GM21526 (cell line): Measurements from ENCODE around the gene FBN2.

Experiments used
- ATAC-seq: cut with Tn5 transposase; IDR thresholded peaks from one replicate; pipeline ENCODE4 v1.9.1; 2021; ENCODE audit warnings: moderate library complexity; ENCODE audit not compliant: unreplicated experiment, low FRiP score

The FBN2 gene

GRCh38 chr5:128264564-128265360 lies 273.3 kb downstream of the FBN2 start:
- ATAC-seq: no peak

GRCh38 chr5:128263357-128263756 lies 274.7 kb downstream of the FBN2 start:
- ATAC-seq: no peak

GRCh38 chr5:128262911-128263310 lies 275.1 kb downstream of the FBN2 start:
- ATAC-seq: no peak

GRCh38 chr5:128259607-128260021 lies 278.4 kb downstream of the FBN2 start:
- no peak for ATAC-seq

- ATAC-seq: no peak
These were observed 279.7 kb downstream of the FBN2 start for GRCh38 chr5:128258372-128258771.

- ATAC-seq: no peak
These were observed 281.0 kb downstream of the FBN2 start for GRCh38 chr5:128257076-128257475.

GRCh38 chr5:128254789-128255188 lies 283.3 kb downstream of the FBN2 start:
- no peak for ATAC-seq

- ATAC-seq: no peak
These were observed 284.2 kb downstream of the FBN2 start for GRCh38 chr5:128253880-128254279.

GRCh38 chr5:128253161-128253560 lies 284.9 kb downstream of the FBN2 start:
- ATAC-seq: no peak

- no peak for ATAC-seq
These were observed 285.3 kb downstream of the FBN2 start for GRCh38 chr5:128252756-128253155.

GRCh38 chr5:128252196-128252595 lies 285.8 kb downstream of the FBN2 start:
- no peak for ATAC-seq

- ATAC-seq: no peak
These were observed 292.1 kb downstream of the FBN2 start for GRCh38 chr5:128245974-128246373.

- no peak for ATAC-seq
These were observed 294.0 kb downstream of the FBN2 start for GRCh38 chr5:128243958-128244582.

GRCh38 chr5:128241051-128241695 lies 296.9 kb downstream of the FBN2 start:
- ATAC-seq: no peak

GRCh38 chr5:128237546-128237945 lies 300.5 kb downstream of the FBN2 start:
- ATAC-seq: no peak

- no peak for ATAC-seq
These were observed 301.0 kb downstream of the FBN2 start for GRCh38 chr5:128237000-128237399.

GRCh38 chr5:128236334-128236733 lies 301.7 kb downstream of the FBN2 start:
- no peak for ATAC-seq

GRCh38 chr5:128234928-128235641 lies 303.0 kb downstream of the FBN2 start:
- ATAC-seq: no peak

GRCh38 chr5:128228521-128228920 lies 309.5 kb downstream of the FBN2 start:
- no peak for ATAC-seq

GRCh38 chr5:128228008-128228407 lies 310.0 kb downstream of the FBN2 start:
- no peak for ATAC-seq
